CD4-positive, CD25-positive, alpha-beta regulatory T cell (primary cell): ENCODE measurements around the gene TIMP2. TPM values are rescaled to one million over a fixed set of nuclear protein-coding genes. Genes with fewer than 3 reads are reported as not detected.

ENCODE experiments used
- ATAC-seq, 2 donors: fragments of 150-1000 bp; cut with Tn5 transposase; one replicate each; pipeline ENCODE4 v1.10.0; 2021; ENCODE audit warnings: low read depth in 2 of 2, moderate number of reproducible peaks in 2 of 2, moderate library complexity in 1 of 2
- DNase-seq, 3 donors: peaks; one replicate each; pipeline versions ENCODE4 v3.0.0 to v3.0.0-alpha.2; 2012 to 2022; ENCODE audit warnings: mixed read lengths in 1 of 3
- H3K27ac ChIP-seq: one replicate; pipeline ENCODE4 v1.7.0; 2013; ENCODE audit warnings: mild to moderate bottlenecking, low read length; ENCODE audit not compliant: insufficient read depth, poor library complexity, severe bottlenecking
- H3K27me3 ChIP-seq: one replicate; pipeline ENCODE4 v1.7.0; 2013; ENCODE audit warnings: low read length; ENCODE audit not compliant: control insufficient read depth, insufficient read depth
- H3K36me3 ChIP-seq: one replicate; pipeline ENCODE4 v1.7.0; 2013; ENCODE audit warnings: mild to moderate bottlenecking, low read length, moderate library complexity; ENCODE audit not compliant: control insufficient read depth, insufficient read depth
- H3K4me1 ChIP-seq: 2 replicates; pipeline ENCODE4 v1.7.0; 2013; ENCODE audit warnings: mild to moderate bottlenecking, low read length; ENCODE audit not compliant: insufficient read depth, control insufficient read depth, poor library complexity, severe bottlenecking
- H3K4me3 ChIP-seq: one replicate; pipeline ENCODE4 v1.7.0; 2013; ENCODE audit warnings: low read depth, mild to moderate bottlenecking, low read length, moderate library complexity
- H3K9me3 ChIP-seq, 2 experiments: 1 replicate in 1 of 2; 2 replicates in 1 of 2; pipeline ENCODE4 v1.7.0; 2013; ENCODE audit warnings: low read length in 2 of 2, mild to moderate bottlenecking in 1 of 2, moderate library complexity in 1 of 2; ENCODE audit not compliant: control insufficient read depth in 2 of 2
- H3K27ac Mint-ChIP-seq, 3 donors: one replicate each; pipeline ENCODE4 v1.8.0; 2020 to 2022; ENCODE audit warnings: mild to moderate bottlenecking in 3 of 3, mixed read lengths in 3 of 3, moderate library complexity in 2 of 3
- H3K27me3 Mint-ChIP-seq: one replicate; pipeline ENCODE4 v1.8.0; 2022; ENCODE audit warnings: mild to moderate bottlenecking, mixed read lengths
- H3K36me3 Mint-ChIP-seq: one replicate; pipeline ENCODE4 v1.8.0; 2020; ENCODE audit warnings: mixed read lengths
- H3K4me1 Mint-ChIP-seq, 4 donors: one replicate each; pipeline ENCODE4 v1.8.0; 2020 to 2022; ENCODE audit warnings: mixed read lengths in 4 of 4, mild to moderate bottlenecking in 1 of 4
- H3K4me3 Mint-ChIP-seq, 4 donors: one replicate each; pipeline ENCODE4 v1.8.0; 2020 to 2022; ENCODE audit warnings: mild to moderate bottlenecking in 4 of 4, mixed read lengths in 4 of 4, moderate library complexity in 3 of 4
- H3K9me3 Mint-ChIP-seq, 7 donors: one replicate each; pipeline ENCODE4 v1.8.0; 2020 to 2022; ENCODE audit warnings: mixed read lengths in 7 of 7, mild to moderate bottlenecking in 3 of 7, moderate library complexity in 2 of 7
- polyA plus RNA-seq, 4 donors: library from polyadenylated mRNA; unstranded; fragments of 300-500 nt; fragmentation: Illumina TruSeq; gene quantifications; one replicate each; pipeline ENCODE4 v1.2.3, GENCODE V29; 2021
- total RNA-seq: library from RNA; stranded (reverse); gene quantifications from one replicate; pipeline ENCODE4 v1.2.3, GENCODE V29; 2022

Gene TIMP2
- total and polyA plus RNA-seq, 5 donors from 2014 or later = 0.29 to 6.5 (median 0.40) TPM; not detected in 1

DNA sequence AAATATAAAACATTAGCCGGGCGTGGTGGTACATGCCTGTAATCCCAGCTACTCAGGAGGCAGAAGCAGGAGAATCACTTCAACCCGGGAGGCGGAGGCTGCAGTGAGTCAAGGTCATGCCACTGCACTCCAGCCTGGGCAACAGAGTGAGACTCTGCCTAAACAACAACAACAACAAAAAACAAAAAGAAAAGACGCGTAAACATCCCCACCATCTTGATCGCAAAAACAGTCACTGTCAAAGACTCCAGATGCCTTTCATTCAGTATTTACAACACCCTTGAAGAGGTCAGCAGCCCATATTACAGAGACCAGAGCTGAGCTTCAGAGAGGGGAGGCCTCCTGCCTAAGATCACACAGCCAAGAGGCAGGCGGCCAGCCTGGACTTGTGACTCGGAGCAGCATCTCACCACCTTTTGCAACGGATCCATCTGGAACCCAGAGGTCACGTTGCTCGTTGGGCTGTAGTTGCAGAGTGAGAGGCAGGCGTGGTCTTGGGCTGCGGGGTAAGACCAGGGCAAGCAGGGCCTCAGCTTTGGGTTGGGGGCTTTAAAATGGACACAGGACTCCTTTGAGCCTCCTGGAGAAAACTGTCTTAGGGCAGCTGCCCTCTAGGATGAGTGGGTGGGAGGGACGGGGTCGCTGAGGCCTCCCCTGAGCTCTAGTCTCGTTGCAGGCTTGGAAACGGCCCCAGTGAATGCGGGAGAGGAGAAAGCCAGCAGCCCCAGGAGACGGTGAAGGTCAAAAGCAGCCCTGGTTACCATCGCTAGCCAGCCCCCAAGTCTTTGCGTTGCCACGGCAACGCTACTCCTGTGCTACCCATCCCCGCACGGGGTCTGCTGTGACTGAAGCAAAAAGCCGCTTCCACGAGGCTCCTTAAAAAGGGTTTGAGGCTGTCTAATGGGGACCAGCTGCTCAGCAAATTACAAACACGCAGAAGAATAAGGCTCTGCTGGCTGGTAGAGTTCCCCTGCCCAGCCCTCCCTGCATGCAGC, 28.5 kb upstream of the TIMP2 start:
- no peak overlapping the region for H3K27ac Mint-ChIP-seq
- H3K9me3 ChIP-seq = peaks cover 4 to 15% of the 10 kb centered on the region in 2 experiments
- H3K36me3 ChIP-seq = no peaks in the 10 kb centered on the region
- no peaks in the 10 kb centered on the region for H3K4me1 ChIP-seq
- ATAC-seq (no peak), DNase-seq (no peak)
- H3K27me3 Mint-ChIP-seq = peaks cover 9% of the 10 kb centered on the region
- H3K4me1 Mint-ChIP-seq = no peaks in the 10 kb centered on the region
- H3K4me3 ChIP-seq = no peak overlapping the region
- H3K4me3 Mint-ChIP-seq = no peak overlapping the region
- H3K27ac ChIP-seq = no peak overlapping the region
- peaks cover 0 to 20% (median 0%) of the 10 kb centered on the region in 7 donors for H3K9me3 Mint-ChIP-seq
- H3K36me3 Mint-ChIP-seq = peaks cover 4% of the 10 kb centered on the region
- H3K27me3 ChIP-seq = no peaks in the 10 kb centered on the region

DNA sequence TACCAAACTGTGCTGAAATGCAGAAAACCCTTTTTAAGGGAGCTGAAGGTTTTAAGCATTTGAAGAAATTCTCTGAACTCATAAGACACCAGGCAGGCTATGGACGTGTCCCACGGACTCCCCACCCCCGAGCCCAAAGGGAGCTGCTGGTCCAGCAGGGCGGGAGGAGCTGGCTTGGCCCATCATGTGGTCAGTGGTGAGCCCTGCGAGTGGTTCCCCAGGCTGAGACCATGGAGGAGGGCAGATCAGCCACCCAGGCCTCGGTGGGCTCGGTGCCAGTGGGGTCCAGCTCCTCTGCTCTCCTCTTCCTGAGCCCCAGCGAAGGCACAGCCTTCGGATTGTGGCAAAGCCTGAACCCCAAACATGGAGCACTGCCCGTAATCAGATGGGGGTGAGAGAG, 27.5 kb upstream of the TIMP2 start:
- DNase-seq (no peak), ATAC-seq (no peak)
- no peaks in the 10 kb centered on the region for H3K4me1 Mint-ChIP-seq
- peaks cover 0 to 20% (median 0%) of the 10 kb centered on the region in 7 donors for H3K9me3 Mint-ChIP-seq
- H3K27me3 Mint-ChIP-seq = peaks cover 9% of the 10 kb centered on the region
- no peak overlapping the region for H3K4me3 Mint-ChIP-seq
- Histone ChIP-seq H3K9me3 (peaks cover 4 to 15% of the 10 kb centered on the region in 2 experiments), H3K27me3 (no peaks in the 10 kb centered on the region), H3K4me3 (no peak overlapping the region), H3K36me3 (no peaks in the 10 kb centered on the region), H3K4me1 (no peaks in the 10 kb centered on the region), H3K27ac (no peak overlapping the region)
- peaks cover 4% of the 10 kb centered on the region for H3K36me3 Mint-ChIP-seq
- H3K27ac Mint-ChIP-seq = no peak overlapping the region

DNA sequence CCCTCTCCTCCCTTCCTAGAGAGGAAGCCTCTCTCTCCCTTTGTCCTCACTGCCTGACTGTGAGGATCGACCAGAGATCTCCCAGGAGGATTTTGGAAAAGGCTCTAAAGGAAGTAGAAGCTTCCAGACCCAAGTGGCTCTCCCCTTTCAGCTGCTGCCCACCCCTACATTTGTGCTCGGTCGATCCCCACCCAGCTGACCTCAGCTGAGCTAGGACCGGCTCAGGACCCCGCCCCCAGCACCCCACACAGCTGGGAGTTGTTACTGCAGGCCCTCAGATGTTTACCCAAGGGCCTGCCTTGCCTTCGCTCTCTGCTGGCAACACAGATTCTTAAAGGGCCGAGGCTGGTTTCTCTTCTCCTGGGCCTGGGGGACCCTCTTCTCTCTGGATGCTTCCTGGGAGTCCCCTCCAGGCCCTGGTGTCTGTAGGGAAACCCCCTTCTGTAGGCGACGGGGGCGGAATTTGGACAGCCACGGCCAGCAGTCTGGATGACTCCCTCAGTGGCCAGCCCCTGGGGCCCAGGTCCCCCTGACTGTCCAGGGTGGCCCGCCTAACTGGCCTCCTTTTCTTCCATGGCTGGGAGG, 26.9 kb upstream of the TIMP2 start:
- H3K27me3 Mint-ChIP-seq = peaks cover 9% of the 10 kb centered on the region
- H3K4me3 Mint-ChIP-seq = no peak overlapping the region
- H3K4me1 ChIP-seq = no peaks in the 10 kb centered on the region
- H3K27ac Mint-ChIP-seq = no peak overlapping the region
- H3K9me3 ChIP-seq = peaks cover 4 to 15% of the 10 kb centered on the region in 2 experiments
- DNase-seq = no peak
- H3K27me3 ChIP-seq = no peaks in the 10 kb centered on the region
- no peak for ATAC-seq
- no peaks in the 10 kb centered on the region for H3K36me3 ChIP-seq
- peaks cover 4% of the 10 kb centered on the region for H3K36me3 Mint-ChIP-seq
- H3K9me3 Mint-ChIP-seq = peaks cover 0 to 20% (median 0%) of the 10 kb centered on the region in 7 donors
- H3K27ac ChIP-seq = no peak overlapping the region
- no peak overlapping the region for H3K4me3 ChIP-seq
- H3K4me1 Mint-ChIP-seq = no peaks in the 10 kb centered on the region

DNA sequence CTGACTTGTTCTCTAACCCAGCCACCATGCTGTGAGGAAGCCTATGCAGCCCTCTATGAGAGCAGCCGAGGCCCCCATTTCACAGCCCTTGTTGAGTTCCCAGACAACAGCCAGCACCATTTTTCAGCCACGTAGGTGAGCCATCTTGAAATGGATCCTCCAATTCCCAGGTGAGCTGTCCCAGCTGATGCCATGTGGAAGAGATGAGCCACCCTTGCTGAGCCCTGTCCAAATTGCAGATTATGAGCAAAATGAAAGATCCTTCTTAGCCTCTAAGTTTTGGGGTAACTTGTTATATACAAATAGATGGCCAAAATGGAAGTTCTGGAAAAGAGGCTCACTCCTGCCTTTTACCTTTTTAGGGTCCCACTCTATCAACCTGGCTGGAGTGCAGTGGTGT, 25.7 kb upstream of the TIMP2 start:
- peaks cover 14% of the 10 kb centered on the region for H3K27me3 Mint-ChIP-seq
- peaks cover 0 to 20% (median 0%) of the 10 kb centered on the region in 7 donors for H3K9me3 Mint-ChIP-seq
- Histone ChIP-seq H3K27me3 (no peaks in the 10 kb centered on the region), H3K4me3 (no peak overlapping the region), H3K27ac (no peak overlapping the region), H3K4me1 (no peaks in the 10 kb centered on the region), H3K9me3 (peaks cover 4 to 15% of the 10 kb centered on the region in 2 experiments), H3K36me3 (no peaks in the 10 kb centered on the region)
- ATAC-seq (no peak), DNase-seq (no peak)
- H3K4me3 Mint-ChIP-seq = no peak overlapping the region
- no peak overlapping the region for H3K27ac Mint-ChIP-seq
- peaks cover 0 to 2% (median 0%) of the 10 kb centered on the region in 4 donors for H3K4me1 Mint-ChIP-seq
- H3K36me3 Mint-ChIP-seq = peaks cover 4% of the 10 kb centered on the region

DNA sequence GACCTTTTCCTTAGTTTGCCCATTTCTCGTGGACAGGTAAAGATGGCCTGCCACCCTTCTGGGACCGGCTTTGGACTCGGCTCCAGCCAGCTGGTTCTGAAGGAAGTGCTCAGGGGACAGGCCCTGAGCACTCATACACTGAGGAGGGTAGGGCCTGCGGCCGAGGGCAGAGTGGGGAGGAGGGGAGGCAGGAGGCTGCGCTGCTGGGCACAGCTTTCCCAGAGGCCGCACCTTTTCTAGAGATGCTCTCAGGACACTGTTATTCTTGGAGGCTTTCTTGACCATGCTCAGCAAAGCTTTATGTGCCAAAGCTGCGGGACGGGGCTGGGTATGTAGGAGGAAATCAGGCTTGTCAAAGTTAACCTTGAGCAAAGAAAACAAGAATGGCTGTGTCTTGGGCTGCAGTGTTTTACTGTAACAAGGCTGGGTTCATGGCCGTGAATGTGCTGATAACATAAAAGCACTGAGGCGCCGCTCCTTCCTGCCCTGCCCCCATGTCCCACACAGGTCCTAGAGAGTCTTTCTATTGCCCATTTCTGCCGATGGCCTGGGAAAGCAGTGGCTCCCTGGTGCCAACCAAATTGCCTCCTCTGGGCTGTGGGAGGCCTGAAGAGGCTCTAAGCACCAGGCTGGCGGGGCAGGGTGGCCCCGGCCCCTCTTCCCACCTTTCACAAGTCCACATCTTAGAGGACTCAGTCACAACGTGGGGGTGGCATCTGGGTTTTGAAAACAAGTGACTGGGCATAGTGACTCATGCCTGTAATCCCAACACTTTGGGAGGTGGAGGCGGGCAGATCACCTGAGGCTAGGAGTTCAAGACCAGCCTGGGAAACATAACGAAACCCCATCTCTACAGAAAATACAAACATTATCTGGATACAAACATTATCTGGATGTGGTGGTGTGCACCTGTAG, 22.3 kb upstream of the TIMP2 start:
- Histone ChIP-seq H3K27ac (no peak overlapping the region), H3K36me3 (no peaks in the 10 kb centered on the region), H3K27me3 (no peaks in the 10 kb centered on the region), H3K4me3 (no peak overlapping the region), H3K4me1 (no peaks in the 10 kb centered on the region), H3K9me3 (peaks cover 4 to 15% of the 10 kb centered on the region in 2 experiments)
- DNase-seq = no peak
- Mint-ChIP-seq H3K27me3 (peaks cover 13% of the 10 kb centered on the region), H3K27ac (peak overlapping the region in 1 of 3 donors; percentile 52), H3K9me3 (peaks cover 0 to 19% (median 0%) of the 10 kb centered on the region in 7 donors), H3K36me3 (peaks cover 4% of the 10 kb centered on the region), H3K4me3 (no peak overlapping the region), H3K4me1 (peaks cover 0 to 4% (median 0%) of the 10 kb centered on the region in 4 donors)
- no peak for ATAC-seq

DNA sequence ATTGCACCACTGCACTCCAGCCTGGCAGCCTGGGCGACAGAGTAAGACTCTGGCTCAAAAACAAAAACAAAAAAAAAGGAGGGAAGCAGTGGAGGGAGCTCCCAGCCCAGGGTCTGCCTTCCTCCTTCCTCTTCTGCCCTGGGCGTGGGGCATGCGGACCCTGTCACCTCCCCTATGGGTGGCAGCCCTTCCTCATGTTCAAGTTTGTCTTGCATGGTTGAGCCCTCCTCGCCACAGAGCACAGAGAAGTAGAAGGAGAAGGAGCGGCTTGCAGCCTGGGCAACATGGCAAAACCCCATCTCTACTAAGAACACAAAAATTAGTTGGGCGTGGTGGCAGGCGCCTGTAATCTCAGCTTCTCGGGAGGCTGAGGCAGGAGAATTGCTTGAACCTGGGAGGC, 21.4 kb upstream of the TIMP2 start:
- H3K4me1 Mint-ChIP-seq = peaks cover 0 to 4% (median 0%) of the 10 kb centered on the region in 4 donors
- ATAC-seq = no peak
- Histone ChIP-seq H3K4me3 (no peak overlapping the region), H3K27me3 (no peaks in the 10 kb centered on the region), H3K9me3 (peaks cover 4 to 15% of the 10 kb centered on the region in 2 experiments), H3K36me3 (no peaks in the 10 kb centered on the region), H3K4me1 (no peaks in the 10 kb centered on the region), H3K27ac (no peak overlapping the region)
- no peak overlapping the region for H3K27ac Mint-ChIP-seq
- H3K36me3 Mint-ChIP-seq = peaks cover 4% of the 10 kb centered on the region
- H3K9me3 Mint-ChIP-seq = peaks cover 0 to 18% (median 0%) of the 10 kb centered on the region in 7 donors
- H3K4me3 Mint-ChIP-seq = no peak overlapping the region
- DNase-seq = no peak
- H3K27me3 Mint-ChIP-seq = peaks cover 5% of the 10 kb centered on the region

DNA sequence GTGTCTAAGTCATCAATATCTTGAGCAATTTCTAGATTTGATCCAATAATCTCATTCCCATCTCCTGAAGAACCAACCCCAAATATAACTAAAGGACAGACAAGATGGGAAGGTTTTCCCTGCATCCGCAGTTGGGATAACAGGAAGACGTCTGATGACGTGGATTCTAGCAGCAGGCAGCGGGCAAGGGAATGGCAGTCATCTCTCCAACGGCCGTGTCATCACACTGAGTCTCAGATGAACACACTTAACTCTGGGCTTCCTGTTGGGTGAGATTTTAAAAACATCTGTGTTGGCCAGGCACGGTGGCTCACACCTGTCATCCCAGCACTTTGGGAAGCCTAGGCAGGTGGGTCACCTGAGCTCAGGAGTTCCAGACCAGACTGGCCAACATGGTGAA, 20.9 kb upstream of the TIMP2 start:
- H3K27ac Mint-ChIP-seq = no peak overlapping the region

More for the DNA sequence above, 20.9 kb upstream of the TIMP2 start:
- Histone ChIP-seq H3K27me3 (no peaks in the 10 kb centered on the region), H3K4me1 (no peaks in the 10 kb centered on the region), H3K27ac (no peak overlapping the region), H3K36me3 (no peaks in the 10 kb centered on the region), H3K4me3 (no peak overlapping the region), H3K9me3 (peaks cover 4 to 10% of the 10 kb centered on the region in 2 experiments)
- H3K27me3 Mint-ChIP-seq = peaks cover 5% of the 10 kb centered on the region
- no peak for DNase-seq
- peaks cover 0 to 4% (median 0%) of the 10 kb centered on the region in 4 donors for H3K4me1 Mint-ChIP-seq
- ATAC-seq = no peak
- no peak overlapping the region for H3K4me3 Mint-ChIP-seq
- H3K36me3 Mint-ChIP-seq = no peaks in the 10 kb centered on the region
- H3K9me3 Mint-ChIP-seq = peaks cover 0 to 14% (median 0%) of the 10 kb centered on the region in 7 donors
